Fibroblast of skin of back (primary cell): ENCODE measurements around the gene GOLGA8T.
"Not testable (repeated sequence)": the region's sequence is repeated elsewhere in the genome, so short reads cannot be mapped to it uniquely, and the experiment has no call there.

Experiments used
- DNase-seq: peaks from one replicate; pipeline ENCODE4 v3.0.0-alpha.2; 2013

The GOLGA8T gene

GRCh38 chr15:30192119-30192745 lies 57.4 kb downstream of the GOLGA8T start:
- not testable (repeated sequence) for DNase-seq

- not testable (repeated sequence) for DNase-seq
Observed at GRCh38 chr15:30192892-30193291, 58.0 kb downstream of the GOLGA8T start.
